GM21529 (cell line): ENCODE measurements around the gene SCMH1.
"Not testable (repeated sequence)": the region's sequence is repeated elsewhere in the genome, so short reads cannot be mapped to it uniquely, and the experiment has no call there.

Source experiments
- ATAC-seq: cut with Tn5 transposase; IDR thresholded peaks from one replicate; pipeline ENCODE4 v1.9.1; 2021; ENCODE audit not compliant: unreplicated experiment

SCMH1 gene

DNA sequence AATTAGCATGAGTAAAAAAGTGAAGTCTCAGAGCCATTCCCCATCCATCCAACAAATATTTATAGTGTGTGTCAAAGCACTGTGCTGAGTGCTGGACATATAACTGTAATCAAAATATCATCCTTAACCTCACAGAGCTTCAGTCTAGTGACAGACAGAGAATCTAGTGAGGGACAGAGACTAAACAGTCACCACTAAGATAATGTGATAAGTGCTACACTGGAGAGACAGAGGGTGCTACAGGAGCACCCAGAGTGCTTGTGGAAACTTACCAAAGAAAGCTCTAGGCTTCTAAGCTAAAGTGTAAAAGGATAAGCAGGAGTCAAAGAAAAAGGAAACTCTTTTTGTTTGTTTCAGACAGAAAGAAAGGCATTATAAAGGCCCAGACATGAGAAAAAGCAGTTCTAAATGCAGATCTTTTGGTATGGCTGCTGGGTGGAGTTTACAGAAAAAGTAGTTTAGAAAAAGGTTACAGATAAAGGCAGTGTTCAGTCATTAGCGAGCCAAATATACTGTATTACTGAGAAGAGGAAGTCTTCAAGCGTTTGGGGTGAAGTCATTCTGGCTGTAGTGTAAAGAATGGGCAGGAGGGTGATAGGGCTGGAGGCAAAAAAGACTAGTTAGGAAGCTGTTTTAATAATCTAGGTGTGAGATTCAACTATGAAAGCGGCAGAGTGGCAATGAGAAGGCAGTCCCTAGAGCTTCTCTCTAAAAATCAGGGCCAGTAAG lies 83.8 kb downstream of the SCMH1 start:
- no peak for ATAC-seq

GRCh38 chr1:41155105-41155504 lies 87.0 kb downstream of the SCMH1 start:
- ATAC-seq, result no peak

DNA sequence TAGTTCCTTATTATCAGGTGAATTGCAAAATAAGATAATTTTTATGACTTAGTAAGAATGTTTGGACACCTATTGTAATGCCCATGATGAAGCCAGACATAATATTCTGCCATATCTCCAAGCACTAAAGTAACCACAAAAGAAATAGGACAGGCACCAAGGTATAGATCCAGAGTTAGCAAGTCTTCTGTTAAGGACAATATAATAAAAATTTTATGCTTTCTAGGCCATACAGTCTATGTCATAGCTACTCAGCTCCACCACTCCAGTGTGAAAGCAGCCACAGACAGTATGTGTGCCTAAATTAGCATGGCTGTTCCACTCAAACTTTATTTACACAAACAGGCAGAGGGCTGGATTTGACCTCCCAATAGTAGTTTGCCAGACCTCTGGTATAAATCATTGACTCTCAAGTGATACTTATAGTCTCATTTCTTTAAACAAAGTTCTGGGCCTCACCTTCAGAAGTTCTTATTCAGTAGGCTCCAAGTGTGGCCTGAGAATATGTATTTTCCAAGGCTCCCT lies 88.3 kb downstream of the SCMH1 start:
- no peak for ATAC-seq

GRCh38 chr1:41152622-41153044 lies 89.5 kb downstream of the SCMH1 start:
- ATAC-seq, result no peak

- ATAC-seq, result no peak
Observed at GRCh38 chr1:41151846-41152245, 90.3 kb downstream of the SCMH1 start.

- ATAC-seq, result no peak
Observed at GRCh38 chr1:41149570-41149969, 92.5 kb downstream of the SCMH1 start.

- no peak for ATAC-seq
Observed at GRCh38 chr1:41144285-41144684, 97.8 kb downstream of the SCMH1 start.

DNA sequence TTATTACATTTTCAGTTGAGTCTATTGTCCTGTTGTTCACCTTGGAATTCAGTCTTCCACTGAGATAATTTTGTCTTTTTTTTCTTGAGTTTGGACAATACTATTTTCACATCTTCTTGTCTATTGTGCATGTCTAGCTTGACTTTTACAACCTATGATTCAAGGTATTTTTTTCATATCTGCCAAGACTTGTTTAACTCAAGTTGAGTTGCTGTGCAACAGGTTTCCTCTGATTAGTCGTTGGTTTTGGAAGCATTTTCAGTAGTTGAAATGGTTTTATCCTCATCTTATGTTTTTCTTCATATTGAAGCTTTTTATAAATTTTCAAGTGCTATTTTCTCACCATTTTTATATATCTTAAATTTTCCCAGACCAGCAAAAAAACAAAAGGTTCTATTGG lies 103.6 kb downstream of the SCMH1 start:
- no peak for ATAC-seq

- ATAC-seq, result no peak
Observed at GRCh38 chr1:41135196-41135947, 106.7 kb downstream of the SCMH1 start.

- ATAC-seq, result not testable (repeated sequence)
Observed at GRCh38 chr1:41134325-41134724, 107.8 kb downstream of the SCMH1 start.

GRCh38 chr1:41122851-41123518 lies 119.1 kb downstream of the SCMH1 start:
- ATAC-seq, result no peak

- ATAC-seq, result no peak
Observed at GRCh38 chr1:41122148-41122547, 120.0 kb downstream of the SCMH1 start.

DNA sequence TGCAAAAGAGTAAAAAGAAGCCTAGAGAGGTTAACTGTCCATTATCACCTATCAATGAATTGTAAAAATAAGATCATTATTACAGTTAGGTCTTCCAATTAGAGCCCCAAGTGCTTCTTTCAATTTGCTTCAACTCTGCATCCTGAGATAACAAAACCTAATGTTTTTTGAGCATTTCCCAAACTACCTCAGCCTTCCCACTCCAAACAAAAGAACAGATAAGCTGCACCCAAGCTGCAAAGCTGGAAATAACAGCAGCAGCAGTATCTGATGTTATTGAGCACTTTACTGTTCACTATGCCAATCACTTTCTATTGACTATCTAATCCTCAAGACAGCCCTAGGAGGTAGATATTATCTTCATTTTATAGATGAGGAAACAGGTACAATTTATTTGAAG lies 123.5 kb downstream of the SCMH1 start:
- no peak for ATAC-seq

DNA sequence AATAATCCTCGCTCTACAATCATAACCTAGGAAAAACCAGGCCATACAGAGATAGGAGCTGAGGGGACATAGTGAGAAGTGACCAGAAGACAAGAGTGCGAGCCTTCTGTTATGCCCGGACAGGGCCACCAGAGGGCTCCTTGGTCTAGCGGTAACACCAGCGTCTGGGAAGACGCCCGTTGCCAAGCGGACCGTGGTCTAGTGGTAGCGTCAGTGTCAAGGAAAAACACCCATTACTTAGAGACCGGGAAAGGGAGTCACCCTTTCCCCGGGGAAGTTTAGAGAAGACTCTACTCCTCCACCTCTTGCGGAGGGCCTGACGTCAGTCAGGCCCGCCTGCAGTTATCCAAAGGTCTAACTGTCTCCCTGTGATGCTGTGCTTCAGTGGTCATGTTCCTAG lies 124.9 kb downstream of the SCMH1 start:
- not testable (repeated sequence) for ATAC-seq

DNA sequence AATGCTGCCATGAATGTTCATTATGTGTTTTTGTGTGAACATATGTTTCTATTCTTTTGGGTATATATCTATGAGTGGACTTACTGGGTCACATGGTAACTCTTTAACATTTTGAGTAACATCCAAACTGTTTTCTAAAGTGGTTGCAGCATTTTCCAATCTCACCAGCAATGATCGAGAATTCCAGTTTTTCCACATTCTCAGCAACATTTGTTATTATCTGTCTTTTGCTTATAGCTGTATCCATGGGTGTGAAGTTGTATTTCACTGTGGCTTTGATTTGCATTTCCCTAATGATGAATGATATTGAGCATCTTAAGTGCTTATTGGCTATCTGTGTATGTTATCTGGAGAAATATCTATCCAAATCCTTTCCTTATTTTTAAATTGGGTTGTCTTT lies 131.4 kb downstream of the SCMH1 start:
- ATAC-seq, result no peak

DNA sequence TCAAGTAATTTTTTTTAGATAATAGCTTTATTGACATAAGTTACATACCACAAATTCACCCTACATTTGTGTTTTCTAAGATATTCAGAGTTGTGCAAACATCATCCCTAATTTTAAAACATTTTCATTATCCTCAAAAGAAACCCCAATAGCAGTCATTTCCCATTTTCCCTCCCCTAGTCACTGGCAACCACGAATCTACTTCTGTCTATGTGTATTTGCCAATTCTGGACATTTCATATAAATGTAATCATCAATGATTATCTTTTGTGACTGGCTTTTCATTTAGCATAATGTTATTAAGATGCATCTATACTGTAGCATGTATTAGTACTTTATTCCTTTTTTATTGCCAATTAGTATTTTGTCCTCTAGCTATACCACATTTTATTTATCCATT lies 131.8 kb downstream of the SCMH1 start:
- ATAC-seq, result no peak

DNA sequence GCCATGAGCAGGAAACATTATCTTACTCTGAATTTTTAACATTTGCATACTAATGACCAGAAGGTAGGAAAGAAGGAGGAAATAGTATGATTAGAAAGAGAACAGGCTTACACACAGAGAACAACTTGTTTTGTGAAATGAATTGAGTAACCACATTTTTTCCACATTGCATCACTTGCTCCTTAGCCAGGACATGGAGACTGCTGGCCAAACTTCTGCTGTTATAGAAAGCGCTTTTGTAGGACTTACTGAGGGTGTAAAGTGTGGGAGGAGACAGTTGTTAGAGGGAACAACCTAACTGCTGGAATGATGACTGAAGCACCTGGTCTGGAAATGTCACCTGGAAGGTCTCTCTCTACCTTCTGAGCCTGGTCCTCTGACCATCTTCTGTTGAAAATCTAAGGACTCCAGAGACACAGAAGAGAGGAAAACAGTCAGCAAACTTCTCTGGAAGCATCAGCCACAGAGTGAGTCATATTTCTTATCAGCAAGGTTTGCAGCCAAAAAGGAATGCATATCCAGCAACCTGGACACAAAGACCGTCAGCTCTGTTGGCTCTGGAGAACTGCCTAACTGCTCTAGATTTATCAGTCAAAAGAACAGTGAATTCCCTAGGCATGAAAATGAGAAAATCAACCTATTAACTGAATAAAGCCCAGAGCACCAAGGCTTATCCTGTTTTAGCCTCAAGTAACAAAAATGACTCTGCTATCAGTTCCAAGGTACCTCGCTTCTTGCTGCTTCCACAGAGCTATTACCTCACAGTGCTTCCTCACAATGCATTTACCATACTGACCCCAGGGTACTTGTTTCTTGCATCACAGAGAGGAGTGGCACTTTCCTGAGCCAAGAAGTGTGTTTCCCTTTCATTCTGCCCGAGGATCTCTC lies 132.6 kb downstream of the SCMH1 start:
- no peak for ATAC-seq

- no peak for ATAC-seq
Observed at GRCh38 chr1:41108696-41109275, 133.3 kb downstream of the SCMH1 start.

DNA sequence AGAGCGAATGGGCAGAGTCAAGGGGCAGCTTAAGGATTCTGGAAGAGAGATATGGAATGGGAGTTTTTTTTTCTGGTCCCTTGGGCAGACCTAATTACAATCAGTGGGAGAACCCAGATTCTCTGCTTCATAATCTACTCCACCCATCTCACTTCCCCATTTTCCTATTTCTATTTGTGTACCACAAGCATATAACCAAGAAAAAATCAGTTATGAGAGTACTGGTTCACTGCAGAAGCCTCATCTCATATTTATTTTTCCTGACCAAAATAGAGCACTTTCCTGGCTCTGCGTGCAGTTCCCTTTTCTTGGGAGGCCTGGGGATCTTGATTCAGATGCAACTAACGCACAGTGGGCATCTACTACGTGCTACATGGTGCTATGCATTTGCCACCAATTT lies 138.3 kb downstream of the SCMH1 start:
- ATAC-seq, result no peak

GRCh38 chr1:41102653-41103052 lies 139.5 kb downstream of the SCMH1 start:
- no peak for ATAC-seq
